ENCODE data around the gene CYB5A. TPM values are rescaled to one million over a fixed set of nuclear protein-coding genes. Genes with fewer than 3 reads are reported as not detected.

Gene CYB5A
- total RNA-seq, 4 donors from 2014 or later = 53.8 to 118 (median 75.2) TPM

GRCh38 chr18:74292541-74292858 is 737 bp upstream of the CYB5A start:
- peak overlapping the region; percentile 32 to 83 (median 71) for H3K27ac ChIP-seq
- no peaks in the 10 kb centered on the region for H3K9me3 ChIP-seq
- TF ChIP-seq EP300 (IDR thresholded peaks at IDR 0.05) = no peak
- no peak for TF ChIP-seq POLR2A (IDR thresholded peaks at IDR 0.05)
- no peak for TF ChIP-seq POLR2AphosphoS5 (IDR thresholded peaks at IDR 0.05)
- TF ChIP-seq CTCF (IDR thresholded peaks at IDR 0.05) = no peak
- peak overlapping the region; percentile 72 to 73 for H3K4me3 ChIP-seq
- no peaks in the 10 kb centered on the region for H3K36me3 ChIP-seq
- WGBS, 2 donors (ENCODE audit: low coverage in 1 of 2) = 3 to 13% methylated on average over 1 to 4 of the region's 4 CpGs
- H3K4me1 ChIP-seq = peaks cover 0 to 47% (median 4%) of the 10 kb centered on the region in 3 donors
- no peaks in the 10 kb centered on the region for H3K27me3 ChIP-seq
- ATAC-seq = no peak

- no peaks in the 10 kb centered on the region for H3K36me3 ChIP-seq
- H3K4me3 ChIP-seq = peak overlapping the region; percentile 72 to 73
- H3K9me3 ChIP-seq = no peaks in the 10 kb centered on the region
- TF ChIP-seq EP300 (IDR thresholded peaks at IDR 0.05) (no peak), CTCF (IDR thresholded peaks at IDR 0.05) (no peak), POLR2A (IDR thresholded peaks at IDR 0.05) (no peak), POLR2AphosphoS5 (IDR thresholded peaks at IDR 0.05) (no peak)
- H3K4me1 ChIP-seq = peaks cover 0 to 47% (median 4%) of the 10 kb centered on the region in 3 donors
- H3K27ac ChIP-seq = peak overlapping the region in 3 of 4 donors; percentile 67 to 83 (median 75)
- WGBS, 2 donors (ENCODE audit: low coverage in 1 of 2) = no CpG with 5 or more reads among the region's 30 CpGs
- no peak for ATAC-seq
- no peaks in the 10 kb centered on the region for H3K27me3 ChIP-seq
Measured at GRCh38 chr18:74291472-74291770, 342 bp downstream of the CYB5A start.

GRCh38 chr18:74290794-74291471 is 830 bp downstream of the CYB5A start:
- ATAC-seq = no peak
- 43 to 58% methylated on average over 5 to 6 of the region's 57 CpGs for WGBS, 2 donors (ENCODE audit: low coverage in 1 of 2)
- H3K36me3 ChIP-seq = no peaks in the 10 kb centered on the region
- H3K9me3 ChIP-seq = no peaks in the 10 kb centered on the region
- H3K4me1 ChIP-seq = peaks cover 0 to 47% (median 4%) of the 10 kb centered on the region in 3 donors
- TF ChIP-seq POLR2A (IDR thresholded peaks at IDR 0.05) (no peak), POLR2AphosphoS5 (IDR thresholded peaks at IDR 0.05) (no peak), CTCF (IDR thresholded peaks at IDR 0.05) (peak in 2 of 4 experiments; percentile 6 to 36), EP300 (IDR thresholded peaks at IDR 0.05) (no peak)
- H3K27me3 ChIP-seq = no peaks in the 10 kb centered on the region
- peak overlapping the region in 3 of 4 donors; percentile 67 to 83 (median 75) for H3K27ac ChIP-seq
- H3K4me3 ChIP-seq = peak overlapping the region; percentile 72 to 73

GRCh38 chr18:74290021-74290420 is 1.7 kb downstream of the CYB5A start:
- Histone ChIP-seq H3K27ac (peak overlapping the region in 2 of 4 donors; percentile 75 to 83), H3K9me3 (no peaks in the 10 kb centered on the region), H3K4me1 (peaks cover 0 to 55% (median 8%) of the 10 kb centered on the region in 3 donors), H3K27me3 (no peaks in the 10 kb centered on the region), H3K4me3 (peak overlapping the region in 1 of 2 donors; percentile 73), H3K36me3 (no peaks in the 10 kb centered on the region)
- TF ChIP-seq CTCF (IDR thresholded peaks at IDR 0.05) = no peak
- TF ChIP-seq EP300 (IDR thresholded peaks at IDR 0.05) = no peak
- TF ChIP-seq POLR2A (IDR thresholded peaks at IDR 0.05) = no peak
- no peak for TF ChIP-seq POLR2AphosphoS5 (IDR thresholded peaks at IDR 0.05)
- WGBS, 2 donors (ENCODE audit: low coverage in 1 of 2) = 87 to 91% methylated on average over 6 to 7 of the region's 7 CpGs
- no peak for ATAC-seq

- no peaks in the 10 kb centered on the region for H3K27me3 ChIP-seq
- no peak for TF ChIP-seq POLR2AphosphoS5 (IDR thresholded peaks at IDR 0.05)
- no peak for TF ChIP-seq CTCF (IDR thresholded peaks at IDR 0.05)
- TF ChIP-seq EP300 (IDR thresholded peaks at IDR 0.05) = no peak
- TF ChIP-seq POLR2A (IDR thresholded peaks at IDR 0.05) = no peak
- no peaks in the 10 kb centered on the region for H3K36me3 ChIP-seq
- peaks cover 0 to 64% (median 16%) of the 10 kb centered on the region in 3 donors for H3K4me1 ChIP-seq
- H3K4me3 ChIP-seq = no peak overlapping the region
- ATAC-seq = no peak
- H3K27ac ChIP-seq = peak overlapping the region in 3 of 4 donors; percentile 51 to 83 (median 73)
- WGBS, 2 donors (ENCODE audit: low coverage in 1 of 2) = 46 to 81% methylated on average over 3 of the region's 3 CpGs
- no peaks in the 10 kb centered on the region for H3K9me3 ChIP-seq
Measured at GRCh38 chr18:74289137-74289536, 2.6 kb downstream of the CYB5A start.

All from gastroesophageal sphincter (tissue), 4 donors.